ENCODE measurements around the gene SHROOM2.

SHROOM2 gene

DNA sequence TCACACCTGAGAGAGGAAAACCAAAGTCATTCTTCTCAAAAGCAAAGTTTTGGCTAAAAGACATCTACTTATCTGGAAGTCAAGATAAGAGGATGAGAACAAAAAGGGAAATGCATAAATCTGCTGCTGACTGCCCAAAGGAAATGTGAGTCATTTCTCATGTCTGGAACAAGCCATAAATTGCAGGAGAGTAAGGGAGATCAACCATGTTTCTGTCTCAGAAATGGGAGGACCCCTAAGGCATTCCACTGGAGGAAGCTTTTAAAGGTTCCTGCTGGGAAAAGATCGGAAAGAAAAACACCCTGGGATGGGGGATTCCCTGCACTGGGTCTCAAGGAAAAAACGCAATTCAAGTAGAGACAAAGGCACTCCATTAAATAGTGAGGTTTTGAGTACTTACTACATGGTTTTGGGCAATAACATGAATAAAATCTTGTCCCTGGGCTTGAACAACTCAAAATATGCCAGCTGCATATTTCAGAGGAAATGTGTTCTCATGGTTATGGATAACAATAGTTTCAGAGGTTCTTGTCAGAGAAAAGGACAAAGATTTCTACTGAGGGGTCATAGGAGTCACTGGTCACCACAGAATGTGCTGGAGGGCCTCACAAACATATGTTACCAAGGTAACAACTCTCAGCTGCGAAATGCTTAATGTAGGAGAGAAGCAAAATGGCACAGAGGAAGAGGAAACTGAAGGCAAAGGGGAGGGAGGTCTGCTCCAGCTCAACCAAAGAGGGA lies 39.9 kb upstream of the SHROOM2 start:
- H3K36me3 ChIP-seq (replicated peaks), result no peaks in the 10 kb centered on the region
- H3K27me3 ChIP-seq (replicated peaks), result no peaks in the 10 kb centered on the region
- in situ Hi-C loops (cut with HindIII; ENCODE audit: low pct_ligation_motif_present, low sequenced_read_pairs), result no loop called here
- peak; percentile 62 for DNase-seq
- H3K4me3 ChIP-seq (ENCODE audit: low read depth, low read length), result no peak overlapping the region
- TF ChIP-seq CTCF (IDR thresholded peaks at IDR 0.05; ENCODE audit: low read depth, low read length, missing control alignments), result no peak
- peak overlapping the region; percentile 96 for H3K27ac ChIP-seq

- no peak for DNase-seq
- no peak overlapping the region for H3K27ac ChIP-seq
- H3K4me3 ChIP-seq (ENCODE audit: low read depth, low read length), result no peak overlapping the region
- in situ Hi-C loops (cut with HindIII; ENCODE audit: low pct_ligation_motif_present, low sequenced_read_pairs), result no loop called here
- H3K27me3 ChIP-seq (replicated peaks), result no peaks in the 10 kb centered on the region
- H3K36me3 ChIP-seq (replicated peaks), result no peaks in the 10 kb centered on the region
- TF ChIP-seq CTCF (IDR thresholded peaks at IDR 0.05; ENCODE audit: low read depth, low read length, missing control alignments), result no peak
Measured at GRCh38 chrX:9747644-9748043, 38.6 kb upstream of the SHROOM2 start.

DNA sequence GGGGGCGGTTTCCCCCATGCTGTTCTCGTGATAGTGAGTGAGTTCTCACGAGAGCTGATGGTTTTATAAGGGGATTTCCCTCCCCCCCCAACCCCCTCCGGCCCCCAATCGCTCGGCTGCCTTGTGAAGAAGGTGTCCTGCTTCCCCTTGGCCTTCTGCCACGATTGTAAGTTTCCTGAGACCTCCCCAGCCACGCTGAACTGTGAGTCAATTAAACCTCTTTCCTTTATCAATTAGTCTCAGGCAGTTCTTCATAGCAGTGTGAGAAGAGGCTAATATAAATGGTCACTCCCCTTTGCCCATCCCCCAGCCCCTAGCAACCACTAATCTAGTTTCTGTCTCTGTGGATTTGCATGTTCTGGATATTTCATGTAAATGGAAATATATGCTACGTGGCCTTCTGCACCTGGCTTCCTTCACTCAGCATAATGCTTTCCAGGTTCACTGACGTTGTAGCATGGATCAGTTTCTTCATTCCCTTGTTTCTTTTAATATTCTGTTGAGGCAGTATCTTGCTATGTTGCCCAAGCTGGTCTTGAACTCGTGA lies 37.0 kb upstream of the SHROOM2 start:
- TF ChIP-seq CTCF (IDR thresholded peaks at IDR 0.05; ENCODE audit: low read depth, low read length, missing control alignments), result no peak
- H3K27me3 ChIP-seq (replicated peaks), result no peaks in the 10 kb centered on the region
- H3K27ac ChIP-seq, result no peak overlapping the region
- DNase-seq, result no peak
- no peak overlapping the region for H3K4me3 ChIP-seq (ENCODE audit: low read depth, low read length)
- in situ Hi-C loops (cut with HindIII; ENCODE audit: low pct_ligation_motif_present, low sequenced_read_pairs), result no loop called here
- H3K36me3 ChIP-seq (replicated peaks), result no peaks in the 10 kb centered on the region

- Histone ChIP-seq H3K27me3 (replicated peaks) (no peaks in the 10 kb centered on the region), H3K36me3 (replicated peaks) (no peaks in the 10 kb centered on the region), H3K4me3 (ENCODE audit: low read depth, low read length) (no peak overlapping the region), H3K27ac (no peak overlapping the region)
- in situ Hi-C loops (cut with HindIII; ENCODE audit: low pct_ligation_motif_present, low sequenced_read_pairs), result no loop called here
- DNase-seq, result no peak
- TF ChIP-seq CTCF (IDR thresholded peaks at IDR 0.05; ENCODE audit: low read depth, low read length, missing control alignments), result no peak
Measured at GRCh38 chrX:9757366-9757765, 28.9 kb upstream of the SHROOM2 start.

- in situ Hi-C loops (cut with HindIII; ENCODE audit: low pct_ligation_motif_present, low sequenced_read_pairs), result no loop called here
- H3K27me3 ChIP-seq (replicated peaks), result no peaks in the 10 kb centered on the region
- no peak overlapping the region for H3K4me3 ChIP-seq (ENCODE audit: low read depth, low read length)
- TF ChIP-seq CTCF (IDR thresholded peaks at IDR 0.05; ENCODE audit: low read depth, low read length, missing control alignments), result no peak
- no peaks in the 10 kb centered on the region for H3K36me3 ChIP-seq (replicated peaks)
- no peak overlapping the region for H3K27ac ChIP-seq
- DNase-seq, result no peak
Measured at GRCh38 chrX:9758021-9758638, 28.1 kb upstream of the SHROOM2 start.
